ENCODE data around the gene KRT13. TPM values are rescaled to one million over a fixed set of nuclear protein-coding genes. Genes with fewer than 3 reads are reported as not detected.

KRT13 gene
- total RNA-seq, 2 donors from 2014 or later: not detected

DNA sequence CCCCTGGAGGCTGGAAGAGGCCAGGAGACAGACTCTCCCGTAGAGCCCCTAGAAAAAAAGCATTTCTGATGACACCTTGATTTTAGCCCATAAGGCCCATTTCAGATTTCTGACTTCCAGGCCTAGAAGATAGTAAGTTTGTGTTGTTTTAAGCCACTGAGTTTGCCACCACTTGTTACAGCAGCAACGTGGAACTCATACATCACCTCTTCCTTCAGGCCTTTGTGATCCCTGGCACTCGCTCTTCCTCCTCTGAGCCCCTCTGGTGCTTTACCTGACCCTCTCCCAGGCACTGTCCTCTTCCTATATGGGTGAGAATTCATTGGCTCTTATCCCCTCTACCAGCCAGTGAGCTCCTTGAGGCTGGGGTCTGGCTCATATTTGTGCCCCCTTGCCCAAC lies 41.4 kb upstream of the KRT13 start:
- no peaks in the 10 kb centered on the region for H3K36me3 ChIP-seq (ENCODE audit: control insufficient read depth, insufficient read depth, low read length)
- Mint-ChIP-seq H3K9me3 (peaks cover 10% of the 10 kb centered on the region), H3K27me3 (ENCODE audit: insufficient read depth) (peaks cover 7% of the 10 kb centered on the region), H3K36me3 (ENCODE audit: low read depth) (no peaks in the 10 kb centered on the region), H3K27ac (no peak overlapping the region), H3K4me1 (peaks cover 20% of the 10 kb centered on the region), H3K4me3 (no peak overlapping the region)
- 82 to 85% methylated on average over 2 to 3 of the region's 3 CpGs for WGBS, 2 experiments (ENCODE audit: insufficient coverage in 1 of 2, insufficient read length in 1 of 2)
- no peaks in the 10 kb centered on the region for H3K27me3 ChIP-seq (ENCODE audit: control insufficient read depth, insufficient read depth, low read length, poor library complexity, severe bottlenecking)
- H3K4me1 ChIP-seq (ENCODE audit: control insufficient read depth, insufficient read depth, low read length): peaks cover 6% of the 10 kb centered on the region
- no peak overlapping the region for H3K4me3 ChIP-seq (ENCODE audit: low read length)
- no peak overlapping the region for H3K27ac ChIP-seq (ENCODE audit: low read depth, low read length)
- no peak overlapping the region for H3K9ac ChIP-seq (ENCODE audit: extremely low read depth, low read length, poor library complexity, severe bottlenecking)
- H3K9me3 ChIP-seq (ENCODE audit: control insufficient read depth, low read length): peaks cover 8% of the 10 kb centered on the region
- DNase-seq: no peak
- TF ChIP-seq, protein P1, sequence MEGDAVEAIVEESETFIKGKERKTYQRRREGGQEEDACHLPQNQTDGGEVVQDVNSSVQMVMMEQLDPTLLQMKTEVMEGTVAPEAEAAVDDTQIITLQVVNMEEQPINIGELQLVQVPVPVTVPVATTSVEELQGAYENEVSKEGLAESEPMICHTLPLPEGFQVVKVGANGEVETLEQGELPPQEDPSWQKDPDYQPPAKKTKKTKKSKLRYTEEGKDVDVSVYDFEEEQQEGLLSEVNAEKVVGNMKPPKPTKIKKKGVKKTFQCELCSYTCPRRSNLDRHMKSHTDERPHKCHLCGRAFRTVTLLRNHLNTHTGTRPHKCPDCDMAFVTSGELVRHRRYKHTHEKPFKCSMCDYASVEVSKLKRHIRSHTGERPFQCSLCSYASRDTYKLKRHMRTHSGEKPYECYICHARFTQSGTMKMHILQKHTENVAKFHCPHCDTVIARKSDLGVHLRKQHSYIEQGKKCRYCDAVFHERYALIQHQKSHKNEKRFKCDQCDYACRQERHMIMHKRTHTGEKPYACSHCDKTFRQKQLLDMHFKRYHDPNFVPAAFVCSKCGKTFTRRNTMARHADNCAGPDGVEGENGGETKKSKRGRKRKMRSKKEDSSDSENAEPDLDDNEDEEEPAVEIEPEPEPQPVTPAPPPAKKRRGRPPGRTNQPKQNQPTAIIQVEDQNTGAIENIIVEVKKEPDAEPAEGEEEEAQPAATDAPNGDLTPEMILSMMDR (conservative IDR thresholded peaks at IDR 0.05): no peak

DNA sequence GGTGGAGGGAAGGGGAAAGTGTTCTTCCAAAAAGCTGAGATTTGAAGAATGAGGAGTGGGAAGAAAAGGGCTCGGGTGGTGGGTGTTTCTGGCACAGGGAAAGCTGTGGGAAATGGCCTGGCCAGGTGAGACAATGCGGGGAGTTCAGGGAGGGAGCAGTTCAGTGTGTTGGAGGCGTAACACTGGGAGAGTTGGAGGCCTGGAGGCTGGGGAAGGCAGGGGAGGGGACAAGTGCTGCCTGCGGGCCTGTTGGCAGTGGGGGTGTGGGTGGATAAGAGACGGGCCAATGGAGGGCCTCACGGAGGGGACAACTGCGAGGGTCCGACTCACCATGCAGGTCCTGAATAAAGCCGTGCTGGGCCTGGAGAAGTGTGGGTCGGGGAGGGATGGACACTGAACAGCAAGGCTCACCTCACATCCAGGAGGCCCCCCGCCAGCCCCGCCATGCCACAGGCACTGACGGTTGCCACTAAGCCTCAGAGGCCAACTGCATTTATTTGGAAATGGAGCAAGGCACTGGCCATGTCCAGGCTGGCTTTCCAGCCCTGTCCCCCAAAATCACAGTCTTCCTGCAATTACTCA lies 40.5 kb upstream of the KRT13 start:
- Histone ChIP-seq H3K36me3 (ENCODE audit: control insufficient read depth, insufficient read depth, low read length) (no peaks in the 10 kb centered on the region), H3K4me3 (ENCODE audit: low read length) (no peak overlapping the region), H3K9me3 (ENCODE audit: control insufficient read depth, low read length) (peaks cover 8% of the 10 kb centered on the region), H3K27ac (ENCODE audit: low read depth, low read length) (no peak overlapping the region), H3K9ac (ENCODE audit: extremely low read depth, low read length, poor library complexity, severe bottlenecking) (no peak overlapping the region), H3K27me3 (ENCODE audit: control insufficient read depth, insufficient read depth, low read length, poor library complexity, severe bottlenecking) (no peaks in the 10 kb centered on the region), H3K4me1 (ENCODE audit: control insufficient read depth, insufficient read depth, low read length) (peaks cover 6% of the 10 kb centered on the region)
- DNase-seq: peak; percentile 53
- 85 to 87% methylated on average over 11 to 13 of the region's 13 CpGs for WGBS, 2 experiments (ENCODE audit: insufficient coverage in 1 of 2, insufficient read length in 1 of 2)
- Mint-ChIP-seq H3K9me3 (peaks cover 10% of the 10 kb centered on the region), H3K4me1 (peaks cover 28% of the 10 kb centered on the region), H3K4me3 (no peak overlapping the region), H3K27me3 (ENCODE audit: insufficient read depth) (peaks cover 7% of the 10 kb centered on the region), H3K36me3 (ENCODE audit: low read depth) (no peaks in the 10 kb centered on the region), H3K27ac (no peak overlapping the region)
- TF ChIP-seq, protein P1 (conservative IDR thresholded peaks at IDR 0.05): no peak

DNA sequence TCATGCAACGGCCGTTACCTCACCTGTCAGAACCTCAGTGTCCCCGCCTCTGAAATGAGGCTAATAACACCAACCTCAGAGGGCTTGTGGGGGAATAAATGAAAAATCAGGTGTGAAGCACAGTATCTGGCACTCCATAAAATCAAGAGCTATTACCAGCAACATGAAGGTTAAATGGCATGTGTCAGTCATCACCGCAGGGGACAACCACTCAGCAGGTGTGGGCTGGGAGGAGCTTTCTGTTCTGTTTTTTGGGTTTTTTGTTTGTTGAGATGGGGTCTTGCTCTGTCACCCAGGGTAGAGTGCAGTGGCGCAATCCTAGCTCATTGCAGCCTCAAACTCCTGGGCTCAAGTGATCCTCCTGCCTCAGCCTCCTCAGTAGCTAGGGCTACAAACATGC lies 39.5 kb upstream of the KRT13 start:
- Mint-ChIP-seq H3K27me3 (ENCODE audit: insufficient read depth) (peaks cover 7% of the 10 kb centered on the region), H3K36me3 (ENCODE audit: low read depth) (no peaks in the 10 kb centered on the region), H3K27ac (peak overlapping the region; percentile 71), H3K9me3 (peaks cover 10% of the 10 kb centered on the region), H3K4me1 (peaks cover 38% of the 10 kb centered on the region), H3K4me3 (no peak overlapping the region)
- TF ChIP-seq, protein P1 (conservative IDR thresholded peaks at IDR 0.05): no peak
- no peak overlapping the region for H3K9ac ChIP-seq (ENCODE audit: extremely low read depth, low read length, poor library complexity, severe bottlenecking)
- H3K36me3 ChIP-seq (ENCODE audit: control insufficient read depth, insufficient read depth, low read length): no peaks in the 10 kb centered on the region
- peaks cover 6% of the 10 kb centered on the region for H3K4me1 ChIP-seq (ENCODE audit: control insufficient read depth, insufficient read depth, low read length)
- peaks cover 8% of the 10 kb centered on the region for H3K9me3 ChIP-seq (ENCODE audit: control insufficient read depth, low read length)
- H3K4me3 ChIP-seq (ENCODE audit: low read length): no peak overlapping the region
- peak; percentile 75 for DNase-seq
- WGBS, 2 experiments (ENCODE audit: insufficient coverage in 1 of 2, insufficient read length in 1 of 2): 87 to 91% methylated on average over 3 to 5 of the region's 5 CpGs
- H3K27me3 ChIP-seq (ENCODE audit: control insufficient read depth, insufficient read depth, low read length, poor library complexity, severe bottlenecking): no peaks in the 10 kb centered on the region
- no peak overlapping the region for H3K27ac ChIP-seq (ENCODE audit: low read depth, low read length)
